ENCODE measurements around the gene KLHL25.

DNA sequence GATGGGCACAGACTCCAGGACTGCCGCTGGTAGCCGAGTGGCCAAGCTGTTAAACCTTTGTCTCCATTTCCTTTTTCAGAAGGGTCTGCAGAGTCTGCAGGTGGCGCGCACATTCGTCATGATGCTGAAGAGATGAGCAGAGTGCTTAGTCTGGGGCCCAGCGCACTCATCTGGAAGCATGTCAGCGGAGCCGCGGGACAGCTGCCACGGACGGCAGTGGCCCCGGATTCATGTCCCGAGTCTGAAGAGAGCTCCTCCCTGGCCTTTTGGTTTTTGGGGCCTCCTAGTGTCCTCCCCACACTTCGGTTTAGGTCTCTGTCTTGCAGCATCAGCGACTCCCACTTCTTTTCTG, 42.6 kb downstream of the KLHL25 start:
- TF ChIP-seq ATM (IDR thresholded peaks at IDR 0.05; ENCODE audit: borderline replicate concordance) (no peak), MAX (IDR thresholded peaks at IDR 0.05) (no peak), EP300 (IDR thresholded peaks at IDR 0.05; ENCODE audit: low read depth in 2 of 2, low read length in 2 of 2) (no peak), EP300 (CRISPR knock-in tag; IDR thresholded peaks at IDR 0.05; ENCODE audit: borderline replicate concordance) (no peak), TFAP4 (IDR thresholded peaks at IDR 0.05; ENCODE audit: borderline replicate concordance, low read depth) (no peak), ELF1 (CRISPR knock-in tag; IDR thresholded peaks at IDR 0.05) (no peak), ARID3A (IDR thresholded peaks at IDR 0.05; ENCODE audit: low read depth, low read length) (no peak), HDAC2 (CRISPR knock-in tag; IDR thresholded peaks at IDR 0.05) (no peak), PTBP1 (IDR thresholded peaks at IDR 0.05; ENCODE audit: low read depth, low read length, poor library complexity, severe bottlenecking) (no peak), POLR2AphosphoS5 (IDR thresholded peaks at IDR 0.05; ENCODE audit: low read depth, low read length) (no peak)

All from HepG2 (cell line).